Endothelial cell of umbilical vein (primary cell): ENCODE results near the gene DCC. TPM values are rescaled to one million over a fixed set of nuclear protein-coding genes. Genes with fewer than 3 reads are reported as not detected.

Source experiments
- BruUV-seq: library from RNA; stranded (reverse); fragments of 400-500 nt; replicated peaks from 2 replicates; lab custom pipeline; 2021; lab: Mats Ljungman, UMichigan
- CTCF ChIA-PET: fragments of 300-600, 350-600 bp; sonication (Branson Sonifier 250); formaldehyde crosslinking; loops from one replicate; lab custom pipeline; 2021; ENCODE audit warnings: antibody characterized with exemption, inconsistent platforms; lab: Charles Lee
- POLR2A ChIA-PET: fragments of 300-600, 350-600 bp; sonication (Branson Sonifier 250); formaldehyde crosslinking; loops from one replicate; lab custom pipeline; 2021; ENCODE audit warnings: antibody characterized with exemption, inconsistent platforms; lab: Charles Lee
- DNase-seq: peaks from one replicate; pipeline ENCODE4 v3.0.0-alpha.2; 2011; ENCODE audit warnings: low read depth, low spot score
- FAIRE-seq: peaks from 2 replicates; lab custom pipeline; 2011; peaks lifted over from hg19 to GRCh38; lab: Jason Lieb, UNC
- H2AFZ ChIP-seq: 2 replicates; pipeline ENCODE4 v1.6.0; 2012; ENCODE audit warnings: low read depth, low read length, control low read depth, inconsistent platforms
- H3K27ac ChIP-seq: 2 replicates; pipeline ENCODE4 v1.5.1; 2011; ENCODE audit warnings: low read depth, mild to moderate bottlenecking, control low read depth, low read length, moderate library complexity; ENCODE audit not compliant: insufficient read depth
- H3K27me3 ChIP-seq, 2 experiments: 2 replicates each; pipeline versions ENCODE4 v1.6.0 to v1.6.1; 2011; ENCODE audit warnings: low read length in 2 of 2, mixed read lengths in 1 of 2; ENCODE audit not compliant: control insufficient read depth in 2 of 2, insufficient read depth in 2 of 2
- H3K36me3 ChIP-seq, 2 experiments: 2 replicates in 1 of 2; 3 replicates in 1 of 2; pipeline ENCODE4 v1.5.1; 2011; ENCODE audit warnings: low read length in 2 of 2, mild to moderate bottlenecking in 1 of 2, moderate library complexity in 1 of 2; ENCODE audit not compliant: control insufficient read depth in 2 of 2, insufficient read depth in 2 of 2; ENCODE audit errors: extremely low read depth in 1 of 2
- H3K4me1 ChIP-seq: 3 replicates; pipeline ENCODE4 v1.5.1; 2011; ENCODE audit warnings: mild to moderate bottlenecking, low read length; ENCODE audit not compliant: control insufficient read depth, insufficient read depth; ENCODE audit errors: extremely low read depth
- H3K4me2 ChIP-seq: 2 replicates; pipeline ENCODE4 v1.6.1; 2011; ENCODE audit warnings: low read length, control low read depth, mixed read lengths; ENCODE audit not compliant: insufficient read depth
- H3K4me3 ChIP-seq, 3 experiments: fragments of 200-600 bp in 1 of 3; sonication (generic), shearing (Covaris generic) in 1 of 3; replicated peaks in 1 of 3; 2 replicates each; pipeline ENCODE4 v1.5.1; 2011 to 2016; ENCODE audit warnings: control low read depth in 3 of 3, low read length in 3 of 3, mild to moderate bottlenecking in 2 of 3, inconsistent platforms in 1 of 3, low read depth in 1 of 3, moderate library complexity in 1 of 3; ENCODE audit not compliant: insufficient read depth in 1 of 3
- H3K79me2 ChIP-seq: 2 replicates; pipeline ENCODE4 v1.6.0; 2012; ENCODE audit warnings: low read length, inconsistent platforms; ENCODE audit not compliant: control insufficient read depth, insufficient read depth
- H3K9ac ChIP-seq: replicated peaks from 2 replicates; pipeline ENCODE3; 2011; ENCODE audit warnings: low read length, control low read depth; ENCODE audit not compliant: insufficient read depth; ENCODE audit errors: extremely low read depth
- H3K9me1 ChIP-seq: replicated peaks from 3 replicates; pipeline ENCODE4 v1.6.0; 2011; ENCODE audit warnings: mild to moderate bottlenecking, low read length; ENCODE audit not compliant: control insufficient read depth, insufficient read depth; ENCODE audit errors: extremely low read depth
- H3K9me3 ChIP-seq: replicated peaks from 2 replicates; pipeline ENCODE4 v1.5.1; 2012; ENCODE audit warnings: low read length, inconsistent platforms; ENCODE audit not compliant: control insufficient read depth, insufficient read depth
- H4K20me1 ChIP-seq: replicated peaks from 2 replicates; pipeline ENCODE3; 2011; ENCODE audit warnings: mild to moderate bottlenecking, low read length; ENCODE audit not compliant: control insufficient read depth, insufficient read depth; ENCODE audit errors: extremely low read depth
- EZH2 ChIP-seq: IDR thresholded peaks from 2 replicates; pipeline ENCODE4 v1.6.1; 2012; ENCODE audit warnings: borderline replicate concordance, low read depth, mild to moderate bottlenecking, moderate library complexity, low read length, inconsistent platforms; ENCODE audit not compliant: severe bottlenecking
- FOS ChIP-seq: IDR thresholded peaks from 2 replicates; pipeline ENCODE4 v1.6.1; 2011; ENCODE audit warnings: mild to moderate bottlenecking, low read length, moderate library complexity, borderline replicate concordance; ENCODE audit not compliant: insufficient read depth
- JUN ChIP-seq: IDR thresholded peaks from 2 replicates; pipeline ENCODE4 v1.6.1; 2011; ENCODE audit warnings: borderline replicate concordance, low read depth; ENCODE audit not compliant: insufficient read length, insufficient read depth
- POLR2A ChIP-seq: IDR thresholded peaks from 2 replicates; pipeline ENCODE4 v1.6.1; 2012; ENCODE audit warnings: low read depth, mild to moderate bottlenecking, control low read depth, low read length
- POLR2AphosphoS5 ChIP-seq: IDR thresholded peaks from 2 replicates; pipeline ENCODE4 v1.6.1; 2012; ENCODE audit warnings: low read depth, mild to moderate bottlenecking, control low read depth, low read length, moderate library complexity; ENCODE audit not compliant: insufficient read depth
- dilution Hi-C: fragments of 300-500 bp; cut with MboI; formaldehyde crosslinking; loops from one replicate; pipeline ENCODE4 v1.15.0; 2019; ENCODE audit warnings: low sequenced_read_pairs; ENCODE audit not compliant: extremely low pct_ligation_motif_present
- intact Hi-C: fragments of 100-400 bp; cut with micrococcal nuclease; formaldehyde crosslinking; loops from one replicate; pipeline ENCODE4 v1.10.0; 2022
- polyA plus RNA-seq, 4 experiments: library from polyadenylated mRNA; depleted of rRNA in 3 of 4; stranded (reverse) in 3 of 4; unstranded in 1 of 4; fragments of >200 nt; gene quantifications; 2 replicates each; pipeline versions ENCODE4 v1.2.1 to v1.2.3, GENCODE V29; 2011 to 2012; ENCODE audit warnings: missing spikeins in 1 of 4
- total RNA-seq: library from RNA; stranded (reverse); gene quantifications from 2 replicates; pipeline ENCODE4 v1.2.3, GENCODE V29; 2021
- TF ChIP-seq, protein P1 (sequence below): IDR thresholded peaks from 2 replicates; pipeline ENCODE4 v1.6.1; 2011; ENCODE audit not compliant: insufficient read depth, insufficient read length
- TF ChIP-seq, protein P2 (sequence below), 2 donors: IDR thresholded peaks; 1 replicate in 1 of 2; 2 replicates in 1 of 2; pipeline ENCODE4 v1.5.1; 2011; ENCODE audit warnings: low read length in 2 of 2, mild to moderate bottlenecking in 2 of 2, moderate library complexity in 2 of 2, control low read depth in 1 of 2, inconsistent platforms in 1 of 2, low read depth in 1 of 2; ENCODE audit not compliant: insufficient read depth in 1 of 2; ENCODE audit errors: extremely low read depth in 1 of 2

DCC gene
- total and polyA plus RNA-seq, 2 donors (not counting 3 experiments of a cell fraction or from before 2014, with no cell fraction given): not detected

DNA sequence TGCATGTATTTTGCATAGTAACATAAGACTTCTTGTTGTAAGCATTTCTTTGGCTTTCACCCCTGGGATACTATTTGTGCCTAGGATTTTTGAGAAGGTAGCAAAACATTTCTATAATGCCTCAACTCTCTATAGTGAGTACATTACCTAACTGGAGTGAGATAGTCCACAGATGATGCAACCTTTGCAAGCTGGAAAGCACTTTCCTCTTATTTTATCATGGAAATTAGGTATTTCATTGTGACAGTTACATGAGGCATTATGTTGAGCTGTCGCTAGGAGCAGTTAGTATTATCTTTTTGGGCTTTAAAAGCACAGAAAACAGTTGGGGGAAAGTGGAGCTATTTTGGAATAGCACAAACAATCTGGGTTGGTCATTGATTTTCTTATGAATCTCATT lies 786.2 kb downstream of the DCC start:
- TF ChIP-seq POLR2AphosphoS5 (no peak), POLR2A (no peak), FOS (no peak), JUN (no peak), EZH2 (no peak)
- TF ChIP-seq, protein P1, sequence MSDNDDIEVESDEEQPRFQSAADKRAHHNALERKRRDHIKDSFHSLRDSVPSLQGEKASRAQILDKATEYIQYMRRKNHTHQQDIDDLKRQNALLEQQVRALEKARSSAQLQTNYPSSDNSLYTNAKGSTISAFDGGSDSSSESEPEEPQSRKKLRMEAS: no peak
- TF ChIP-seq, protein P2, sequence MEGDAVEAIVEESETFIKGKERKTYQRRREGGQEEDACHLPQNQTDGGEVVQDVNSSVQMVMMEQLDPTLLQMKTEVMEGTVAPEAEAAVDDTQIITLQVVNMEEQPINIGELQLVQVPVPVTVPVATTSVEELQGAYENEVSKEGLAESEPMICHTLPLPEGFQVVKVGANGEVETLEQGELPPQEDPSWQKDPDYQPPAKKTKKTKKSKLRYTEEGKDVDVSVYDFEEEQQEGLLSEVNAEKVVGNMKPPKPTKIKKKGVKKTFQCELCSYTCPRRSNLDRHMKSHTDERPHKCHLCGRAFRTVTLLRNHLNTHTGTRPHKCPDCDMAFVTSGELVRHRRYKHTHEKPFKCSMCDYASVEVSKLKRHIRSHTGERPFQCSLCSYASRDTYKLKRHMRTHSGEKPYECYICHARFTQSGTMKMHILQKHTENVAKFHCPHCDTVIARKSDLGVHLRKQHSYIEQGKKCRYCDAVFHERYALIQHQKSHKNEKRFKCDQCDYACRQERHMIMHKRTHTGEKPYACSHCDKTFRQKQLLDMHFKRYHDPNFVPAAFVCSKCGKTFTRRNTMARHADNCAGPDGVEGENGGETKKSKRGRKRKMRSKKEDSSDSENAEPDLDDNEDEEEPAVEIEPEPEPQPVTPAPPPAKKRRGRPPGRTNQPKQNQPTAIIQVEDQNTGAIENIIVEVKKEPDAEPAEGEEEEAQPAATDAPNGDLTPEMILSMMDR (IDR thresholded peaks at IDR 0.05; ENCODE audit: extremely low read depth in 1 of 2, insufficient read depth in 1 of 2, low read depth in 1 of 2, low read length in 2 of 2): no peak
- Histone ChIP-seq H3K79me2 (no peaks in the 10 kb centered on the region), H3K9me1 (no peaks in the 10 kb centered on the region), H2AFZ (no peak overlapping the region), H3K27me3 (no peaks in the 10 kb centered on the region), H3K4me3 (no peak overlapping the region), H3K4me1 (no peaks in the 10 kb centered on the region), H3K9ac (no peak overlapping the region), H4K20me1 (no peaks in the 10 kb centered on the region), H3K4me2 (no peak overlapping the region), H3K9me3 (peaks cover 2% of the 10 kb centered on the region), H3K27ac (no peak overlapping the region), H3K36me3 (no peaks in the 10 kb centered on the region)
- ChIA-PET POLR2A (no interaction called here), CTCF (no interaction called here)
- intact Hi-C loops (no loop called here), dilution Hi-C loops (no loop called here)
- no peak for DNase-seq
- BruUV-seq: no TSS peak
- no peak for FAIRE-seq
